ENCODE measurements around the gene TBC1D22A. TPM values are rescaled to one million over a fixed set of nuclear protein-coding genes. Genes with fewer than 3 reads are reported as not detected.

TBC1D22A gene
- total and polyA plus RNA-seq, 2 experiments from 2014 or later: 9.6 to 13.3 TPM

- H3K27me3 Mint-ChIP-seq (ENCODE audit: insufficient read depth, low read depth, poor library complexity): peaks cover 22% of the 10 kb centered on the region
- no peak for DNase-seq (ENCODE audit: low spot score)
- Histone ChIP-seq H3K4me3 (no peak overlapping the region), H3K27ac (ENCODE audit: low read depth) (no peak overlapping the region), H3K4me1 (ENCODE audit: insufficient read depth) (peaks cover 5% of the 10 kb centered on the region), H3K79me2 (replicated peaks; ENCODE audit: insufficient read depth) (peaks cover 30% of the 10 kb centered on the region), H3K36me3 (ENCODE audit: insufficient read depth) (no peaks in the 10 kb centered on the region), H3F3A (replicated peaks; ENCODE audit: low read depth) (0 out of 2 replicates have a peak, but pooled peaks cover 3% of the 10 kb centered on the region), H3K9me2 (ENCODE audit: insufficient read depth) (no peaks in the 10 kb centered on the region), H4K20me1 (replicated peaks; ENCODE audit: insufficient read depth) (no peaks in the 10 kb centered on the region; the same call in 1 of the 2 replicates), H3K27me3 (ENCODE audit: insufficient read depth) (no peaks in the 10 kb centered on the region), H2AFZ (no peak overlapping the region), H3K4me2 (no peak overlapping the region)
- H3K36me3 Mint-ChIP-seq (ENCODE audit: low read depth): peaks cover 5% of the 10 kb centered on the region; the same call in 2 of the 3 replicates
- H3K27ac Mint-ChIP-seq: no peak overlapping the region
- no peak overlapping the region for H3K4me3 Mint-ChIP-seq
- no peak for TF ChIP-seq ZNF462 (CRISPR knock-in tag; IDR thresholded peaks at IDR 0.05)
- TF ChIP-seq ZNF331 (CRISPR knock-in tag; IDR thresholded peaks at IDR 0.05; ENCODE audit: low read depth): no peak
- no peak for TF ChIP-seq STAT1 (IDR thresholded peaks at IDR 0.05; ENCODE audit: unreplicated experiment)
- TF ChIP-seq CTCF (conservative IDR thresholded peaks at IDR 0.05; ENCODE audit: low read depth in 2 of 2): no peak
- no peak for TF ChIP-seq JUNB (IDR thresholded peaks at IDR 0.05; ENCODE audit: unreplicated experiment)
- TF ChIP-seq REST (IDR thresholded peaks at IDR 0.05; ENCODE audit: unreplicated experiment): no peak
- TF ChIP-seq ETS1 (IDR thresholded peaks at IDR 0.05): no peak
- peaks cover 17% of the 10 kb centered on the region for H3K4me1 Mint-ChIP-seq
- no peaks in the 10 kb centered on the region for H3K9me3 Mint-ChIP-seq
- ATAC-seq: no peak
Measured at GRCh38 chr22:46806794-46807193, 44.3 kb downstream of the TBC1D22A start.
